ENCODE data around the gene PTPRN2. TPM values are rescaled to one million over a fixed set of nuclear protein-coding genes. Genes with fewer than 3 reads are reported as not detected.
A peak's percentile ranks its signal among the peaks of the same experiment; 100 is the strongest.

Gene PTPRN2
- total and polyA plus RNA-seq, 7 donors = 3.2 to 7.1 (median 5.5) TPM

GRCh38 chr7:158416283-158416933 lies 171.2 kb downstream of the PTPRN2 start:
- no peaks in the 10 kb centered on the region for H3K9me3 ChIP-seq
- H3K4me1 ChIP-seq = peaks cover 0 to 7% (median 0%) of the 10 kb centered on the region in 4 donors
- H3K36me3 ChIP-seq = no peaks in the 10 kb centered on the region
- H3K27me3 ChIP-seq = no peaks in the 10 kb centered on the region
- no peak overlapping the region for H3K4me3 ChIP-seq
- 85% methylated on average over 5 of the region's 5 CpGs for WGBS, 2 donors
- TF ChIP-seq EP300 (IDR thresholded peaks at IDR 0.05) = no peak
- intact Hi-C loops (cut with DNase I) = no loop called here
- DNase-seq = peak; percentile 32
- H3K27ac ChIP-seq = no peak overlapping the region

GRCh38 chr7:158415316-158415715 lies 172.3 kb downstream of the PTPRN2 start:
- no peak overlapping the region for H3K4me3 ChIP-seq
- no peaks in the 10 kb centered on the region for H3K27me3 ChIP-seq
- TF ChIP-seq POLR2A (IDR thresholded peaks at IDR 0.05) = no peak
- TF ChIP-seq POLR2AphosphoS5 (IDR thresholded peaks at IDR 0.05) = no peak
- TF ChIP-seq CTCF (IDR thresholded peaks at IDR 0.05) = no peak
- no peak for TF ChIP-seq EP300 (IDR thresholded peaks at IDR 0.05)
- peaks cover 0 to 7% (median 0%) of the 10 kb centered on the region in 4 donors for H3K4me1 ChIP-seq
- 94% methylated on average over 6 of the region's 6 CpGs for WGBS, 2 donors
- intact Hi-C loops (cut with DNase I) = no loop called here
- no peaks in the 10 kb centered on the region for H3K36me3 ChIP-seq
- peak overlapping the region in 2 of 4 donors; percentile 38 to 62 for H3K27ac ChIP-seq
- no peaks in the 10 kb centered on the region for H3K9me3 ChIP-seq
- DNase-seq = no peak

GRCh38 chr7:158414486-158414961 lies 173.1 kb downstream of the PTPRN2 start:
- TF ChIP-seq EP300 (IDR thresholded peaks at IDR 0.05) (no peak), POLR2AphosphoS5 (IDR thresholded peaks at IDR 0.05) (no peak), CTCF (IDR thresholded peaks at IDR 0.05) (no peak), POLR2A (IDR thresholded peaks at IDR 0.05) (no peak)
- DNase-seq = no peak
- Histone ChIP-seq H3K9me3 (no peaks in the 10 kb centered on the region), H3K4me1 (peaks cover 0 to 7% (median 0%) of the 10 kb centered on the region in 4 donors), H3K4me3 (no peak overlapping the region), H3K27ac (peak overlapping the region in 2 of 4 donors; percentile 38 to 62), H3K36me3 (no peaks in the 10 kb centered on the region), H3K27me3 (no peaks in the 10 kb centered on the region)
- WGBS, 2 donors = 80 to 89% methylated on average over 16 of the region's 16 CpGs
- intact Hi-C loops (cut with DNase I) = no loop called here

GRCh38 chr7:158414002-158414401 lies 173.6 kb downstream of the PTPRN2 start:
- Histone ChIP-seq H3K4me1 (peaks cover 0 to 7% (median 0%) of the 10 kb centered on the region in 4 donors), H3K9me3 (no peaks in the 10 kb centered on the region), H3K4me3 (no peak overlapping the region), H3K27ac (peak overlapping the region in 1 of 4 donors; percentile 62), H3K27me3 (no peaks in the 10 kb centered on the region), H3K36me3 (no peaks in the 10 kb centered on the region)
- TF ChIP-seq EP300 (IDR thresholded peaks at IDR 0.05) (no peak), CTCF (IDR thresholded peaks at IDR 0.05) (no peak), POLR2AphosphoS5 (IDR thresholded peaks at IDR 0.05) (no peak), POLR2A (IDR thresholded peaks at IDR 0.05) (no peak)
- no peak for DNase-seq
- intact Hi-C loops (cut with DNase I) = no loop called here
- WGBS, 2 donors = 89 to 91% methylated on average over 11 of the region's 11 CpGs

GRCh38 chr7:158411232-158411950 lies 176.2 kb downstream of the PTPRN2 start:
- DNase-seq = peak; percentile 55
- no peak for TF ChIP-seq CTCF (IDR thresholded peaks at IDR 0.05)
- TF ChIP-seq POLR2A (IDR thresholded peaks at IDR 0.05) = no peak
- no peak for TF ChIP-seq POLR2AphosphoS5 (IDR thresholded peaks at IDR 0.05)
- TF ChIP-seq EP300 (IDR thresholded peaks at IDR 0.05) = no peak
- intact Hi-C loops (cut with DNase I) = no loop called here
- no peak overlapping the region for H3K4me3 ChIP-seq
- no peaks in the 10 kb centered on the region for H3K36me3 ChIP-seq
- H3K9me3 ChIP-seq = no peaks in the 10 kb centered on the region
- 92 to 94% methylated on average over 24 of the region's 24 CpGs for WGBS, 2 donors
- no peaks in the 10 kb centered on the region for H3K27me3 ChIP-seq
- H3K4me1 ChIP-seq = peaks cover 0 to 7% (median 0%) of the 10 kb centered on the region in 4 donors
- no peak overlapping the region for H3K27ac ChIP-seq

Data from sigmoid colon (tissue), 7 donors.